ENCODE data around the gene USP40. TPM values are rescaled to one million over a fixed set of nuclear protein-coding genes. Genes with fewer than 3 reads are reported as not detected.

Gene USP40
- total RNA-seq, 1 experiment from 2014 or later, result 34.9 TPM

GRCh38 chr2:233435436-233436190 lies 131.0 kb downstream of the USP40 start:
- Histone ChIP-seq H3K9me3 (ENCODE audit: control insufficient read depth in 1 of 2, insufficient read depth in 1 of 2, low read depth in 1 of 2, low read length in 2 of 2) (no peaks in the 10 kb centered on the region), H3K79me2 (ENCODE audit: insufficient read depth, low read length) (peaks cover 40% of the 10 kb centered on the region), H3K4me1 (ENCODE audit: control insufficient read depth in 1 of 2, insufficient read depth in 2 of 2, low read length in 2 of 2) (no peaks in the 10 kb centered on the region), H3K4me2 (ENCODE audit: low read length) (no peak overlapping the region), H4K20me1 (ENCODE audit: insufficient read depth) (no peaks in the 10 kb centered on the region), H3K36me3 (ENCODE audit: control insufficient read depth in 1 of 2, insufficient read depth in 2 of 2, low read length in 2 of 2) (peaks cover 13 to 21% of the 10 kb centered on the region in 2 experiments; a peak in 3 of 4 replicates), H3K9ac (ENCODE audit: low read length) (no peak overlapping the region), H3K9me2 (ENCODE audit: insufficient read depth) (no peaks in the 10 kb centered on the region), H2AFZ (ENCODE audit: low read depth, low read length, poor library complexity, severe bottlenecking) (no peak overlapping the region), H3K27me3 (ENCODE audit: insufficient read depth, low read length) (no peaks in the 10 kb centered on the region), H3K4me3 (replicated peaks in 1 of 2; ENCODE audit: low read depth in 1 of 2, low read length in 2 of 2) (no peak overlapping the region), H3K27ac (ENCODE audit: low read depth, low read length) (no peak overlapping the region)
- no TSS peak for BruUV-seq (replicated peaks)
- ATAC-seq (no peak), DNase-seq (ENCODE audit: low read depth, low spot score) (no peak)
- ChIA-PET RAD21 (ENCODE audit: low non-redundant PET in 1 of 2, low total read pairs in 2 of 2, uncharacterized antibody in 2 of 2, unreplicated experiment in 2 of 2) (no interaction called here), CTCF (no interaction called here), POLR2A (no interaction called here)
- no peak for TF ChIP-seq EGR1 (IDR thresholded peaks at IDR 0.05; ENCODE audit: low read depth)
- TF ChIP-seq ATF3 (IDR thresholded peaks at IDR 0.05), result no peak
- TF ChIP-seq ZBTB33 (IDR thresholded peaks at IDR 0.05; ENCODE audit: extremely low read depth, insufficient replicate concordance, low read length), result no peak
- no peak for TF ChIP-seq JUND (IDR thresholded peaks at IDR 0.05)
- TF ChIP-seq YY1 (IDR thresholded peaks at IDR 0.05; ENCODE audit: extremely low read depth, insufficient replicate concordance, low read depth, low read length), result no peak
- no peak for TF ChIP-seq FOSL1 (IDR thresholded peaks at IDR 0.05; ENCODE audit: low read depth)
- no peak for TF ChIP-seq RAD21 (IDR thresholded peaks at IDR 0.05; ENCODE audit: low read depth)
- TF ChIP-seq ZFX (IDR thresholded peaks at IDR 0.05), result no peak
- no peak for TF ChIP-seq SP1 (IDR thresholded peaks at IDR 0.05; ENCODE audit: low read depth)
- intact Hi-C loops (cut with micrococcal nuclease), result no loop called here

All from HCT116 (cell line).